IPS-18a (cell line): ENCODE data around the gene WSCD1.

ENCODE experiments used
- H3K27ac ChIP-seq: one replicate; pipeline ENCODE4 v1.5.1; 2013; ENCODE audit warnings: low read length
- H3K27me3 ChIP-seq: one replicate; pipeline ENCODE4 v1.6.1; 2013; ENCODE audit warnings: mild to moderate bottlenecking, low read length; ENCODE audit not compliant: control insufficient read depth, insufficient read depth
- H3K36me3 ChIP-seq: one replicate; pipeline ENCODE4 v1.6.1; 2013; ENCODE audit warnings: low read depth, low read length; ENCODE audit not compliant: control insufficient read depth
- H3K4me1 ChIP-seq: one replicate; pipeline ENCODE4 v1.6.1; 2013; ENCODE audit warnings: low read depth, low read length; ENCODE audit not compliant: control insufficient read depth
- H3K4me3 ChIP-seq: one replicate; pipeline ENCODE4 v1.5.1; 2013; ENCODE audit warnings: low read length
- H3K9ac ChIP-seq: one replicate; pipeline ENCODE4 v1.6.1; 2013; ENCODE audit warnings: mild to moderate bottlenecking, low read length, moderate library complexity
- H3K9me3 ChIP-seq: one replicate; pipeline ENCODE4 v1.6.1; 2013; ENCODE audit warnings: low read depth, low read length; ENCODE audit not compliant: control insufficient read depth

The WSCD1 gene

GRCh38 chr17:6100146-6100545 is 30.0 kb downstream of the WSCD1 start:
- H3K27ac ChIP-seq = no peak overlapping the region
- no peaks in the 10 kb centered on the region for H3K9me3 ChIP-seq
- peaks cover 34% of the 10 kb centered on the region for H3K4me1 ChIP-seq
- no peak overlapping the region for H3K4me3 ChIP-seq
- no peak overlapping the region for H3K9ac ChIP-seq
- peaks cover 16% of the 10 kb centered on the region for H3K36me3 ChIP-seq
- H3K27me3 ChIP-seq = no peaks in the 10 kb centered on the region

GRCh38 chr17:6100891-6101500 is 30.8 kb downstream of the WSCD1 start:
- H3K36me3 ChIP-seq = peaks cover 8% of the 10 kb centered on the region
- H3K27ac ChIP-seq = no peak overlapping the region

GRCh38 chr17:6101706-6102105 is 31.5 kb downstream of the WSCD1 start:
- Histone ChIP-seq H3K4me3 (no peak overlapping the region), H3K27me3 (no peaks in the 10 kb centered on the region), H3K9ac (peak overlapping the region; percentile 16), H3K4me1 (peaks cover 34% of the 10 kb centered on the region), H3K36me3 (peaks cover 6% of the 10 kb centered on the region), H3K27ac (no peak overlapping the region), H3K9me3 (no peaks in the 10 kb centered on the region)

More at GRCh38 chr17:6100891-6101500, 30.8 kb downstream of the WSCD1 start:
- Histone ChIP-seq H3K27me3 (no peaks in the 10 kb centered on the region), H3K4me3 (no peak overlapping the region), H3K9me3 (no peaks in the 10 kb centered on the region), H3K9ac (peak overlapping the region; percentile 16), H3K4me1 (peaks cover 34% of the 10 kb centered on the region)

DNA sequence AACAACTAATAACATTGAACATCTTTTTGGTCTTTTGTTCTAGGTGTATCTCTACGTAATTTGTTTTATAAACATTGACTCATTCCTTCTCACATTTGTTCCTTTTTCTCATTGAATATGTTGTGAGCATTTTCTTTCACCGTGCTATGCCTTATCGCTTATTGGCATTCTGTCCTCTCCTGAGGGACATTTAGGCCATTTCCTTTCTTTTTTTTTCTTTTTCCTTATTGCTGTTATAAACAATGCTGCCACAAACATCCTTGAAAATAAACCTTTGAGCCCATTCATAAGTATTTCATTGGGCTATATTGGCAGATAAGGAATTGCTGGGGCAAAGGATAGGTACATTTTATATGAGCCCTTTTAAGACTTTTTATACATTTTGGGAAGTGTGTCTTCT is 32.4 kb downstream of the WSCD1 start:
- H3K4me3 ChIP-seq = no peak overlapping the region
- no peak overlapping the region for H3K9ac ChIP-seq
- peaks cover 6% of the 10 kb centered on the region for H3K36me3 ChIP-seq
- H3K9me3 ChIP-seq = no peaks in the 10 kb centered on the region
- H3K4me1 ChIP-seq = peaks cover 34% of the 10 kb centered on the region
- no peak overlapping the region for H3K27ac ChIP-seq
- H3K27me3 ChIP-seq = no peaks in the 10 kb centered on the region

DNA sequence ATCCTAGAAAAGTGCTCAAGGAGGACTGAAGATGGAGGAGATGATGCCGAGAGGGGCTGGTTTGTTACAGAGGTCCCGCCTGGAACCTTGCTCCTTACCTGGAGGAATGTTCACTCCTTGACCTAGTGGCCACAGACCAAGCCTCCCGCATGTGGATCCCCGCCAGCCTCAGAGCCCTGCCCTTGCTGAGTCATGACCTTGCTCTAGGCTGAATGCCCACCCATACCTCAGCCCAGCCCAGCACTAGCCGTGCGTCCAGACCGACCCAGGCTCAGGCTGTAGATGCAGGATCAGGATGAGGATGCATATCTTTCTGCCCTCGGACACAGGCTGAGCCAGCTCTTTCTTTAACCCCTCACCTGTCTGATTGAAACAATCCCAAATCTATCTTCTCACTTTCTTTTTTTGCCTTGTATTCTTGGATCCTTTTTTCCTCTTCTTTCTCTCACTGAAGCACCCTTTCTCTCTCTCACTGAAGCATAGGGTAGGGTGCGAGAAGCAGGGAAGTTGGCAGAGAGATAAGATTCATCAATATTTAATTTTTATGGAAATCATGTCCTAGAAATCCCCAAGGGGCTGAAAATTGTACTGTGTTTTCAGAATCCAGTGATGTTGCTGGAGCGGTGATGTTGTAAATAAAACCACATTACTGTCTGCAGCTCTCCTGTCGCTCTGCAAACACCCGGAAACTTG is 34.9 kb downstream of the WSCD1 start:
- peaks cover 6% of the 10 kb centered on the region for H3K36me3 ChIP-seq
- H3K9me3 ChIP-seq = no peaks in the 10 kb centered on the region
- no peaks in the 10 kb centered on the region for H3K27me3 ChIP-seq
- H3K4me1 ChIP-seq = peaks cover 27% of the 10 kb centered on the region
- no peak overlapping the region for H3K27ac ChIP-seq
- H3K9ac ChIP-seq = no peak overlapping the region
- H3K4me3 ChIP-seq = no peak overlapping the region

DNA sequence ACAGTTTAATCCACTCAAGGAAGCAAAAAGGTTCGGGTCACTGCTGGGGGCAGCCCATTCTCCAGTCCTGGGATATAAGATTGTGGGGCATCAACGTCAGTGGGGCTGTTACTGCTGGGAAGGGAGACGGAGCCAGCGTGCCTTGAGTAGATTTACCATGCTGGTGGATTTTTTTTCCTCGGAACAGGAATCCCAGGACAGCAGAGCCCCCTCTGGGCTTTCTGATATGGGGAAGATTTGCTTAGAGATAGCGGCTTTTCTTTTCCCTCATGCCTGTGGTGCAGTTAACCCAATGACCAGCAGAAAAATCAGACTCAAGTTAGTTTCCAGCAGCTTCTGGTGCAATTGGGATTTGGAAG is 35.4 kb downstream of the WSCD1 start:
- Histone ChIP-seq H3K4me3 (no peak overlapping the region), H3K36me3 (peaks cover 6% of the 10 kb centered on the region), H3K27me3 (no peaks in the 10 kb centered on the region), H3K4me1 (peaks cover 22% of the 10 kb centered on the region), H3K27ac (no peak overlapping the region), H3K9ac (no peak overlapping the region), H3K9me3 (no peaks in the 10 kb centered on the region)

DNA sequence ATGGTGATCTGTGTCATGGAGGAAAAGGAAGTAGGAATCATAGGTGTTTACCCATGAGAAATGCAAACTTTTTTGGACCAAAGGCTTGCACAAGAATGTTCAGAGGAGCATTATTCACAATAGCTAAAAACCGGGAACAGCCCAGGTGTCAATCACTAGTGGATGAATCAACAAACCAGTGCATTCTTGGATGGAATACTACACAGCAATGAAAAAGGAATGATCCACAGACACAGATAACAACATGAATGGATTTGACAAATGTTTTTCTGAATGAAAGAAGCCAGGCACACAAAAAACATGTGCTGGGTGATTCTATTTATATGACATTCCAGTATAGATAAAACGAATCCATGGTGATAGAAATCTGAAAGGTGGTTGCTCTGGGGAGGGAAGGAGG is 36.0 kb downstream of the WSCD1 start:
- Histone ChIP-seq H3K4me1 (peaks cover 16% of the 10 kb centered on the region), H3K9me3 (no peaks in the 10 kb centered on the region), H3K27me3 (no peaks in the 10 kb centered on the region), H3K9ac (no peak overlapping the region), H3K27ac (no peak overlapping the region), H3K4me3 (no peak overlapping the region), H3K36me3 (peaks cover 9% of the 10 kb centered on the region)

DNA sequence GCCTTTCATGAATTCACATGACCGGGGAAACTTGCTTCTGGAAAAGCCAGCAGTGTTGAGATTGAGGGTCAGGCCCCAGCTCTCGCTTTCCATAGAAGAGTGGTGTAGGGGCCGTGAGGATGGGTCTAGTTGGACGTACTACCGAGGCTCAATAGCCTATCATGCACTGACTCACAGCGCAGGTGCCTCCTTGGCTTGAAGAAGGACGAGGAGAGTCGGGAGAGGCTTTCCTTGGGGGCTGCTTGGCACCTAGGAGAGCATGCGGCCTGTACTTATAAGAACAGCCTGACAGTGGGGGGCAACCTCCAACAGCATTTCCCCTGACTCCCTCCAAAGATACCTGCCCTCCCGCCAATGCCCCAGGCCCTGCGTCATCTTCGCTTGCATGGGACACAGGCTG is 37.6 kb downstream of the WSCD1 start:
- Histone ChIP-seq H3K27me3 (no peaks in the 10 kb centered on the region), H3K36me3 (peaks cover 14% of the 10 kb centered on the region), H3K27ac (no peak overlapping the region), H3K4me3 (no peak overlapping the region), H3K9me3 (no peaks in the 10 kb centered on the region), H3K9ac (no peak overlapping the region), H3K4me1 (peaks cover under 1% of the 10 kb centered on the region)

DNA sequence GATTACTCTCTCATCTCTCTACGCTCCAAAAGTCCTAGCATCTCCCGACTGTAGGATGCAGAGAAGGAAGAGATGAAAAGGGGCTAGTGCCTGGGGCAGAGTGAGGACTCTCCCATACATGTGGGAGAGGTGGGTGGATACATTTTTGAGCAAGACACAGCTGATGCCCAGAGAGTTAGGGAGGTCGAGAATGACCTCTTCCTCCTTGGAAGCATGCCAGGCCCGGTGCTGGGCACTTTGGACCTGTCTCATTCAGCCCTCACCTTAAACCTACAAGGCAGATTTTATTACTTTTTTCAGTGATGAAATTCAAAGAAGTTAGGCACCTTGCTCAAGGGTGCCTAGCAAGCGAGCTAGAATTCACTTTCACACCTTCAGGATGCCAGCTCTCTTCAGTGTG is 38.2 kb downstream of the WSCD1 start:
- H3K27ac ChIP-seq = no peak overlapping the region
- H3K4me1 ChIP-seq = no peaks in the 10 kb centered on the region
- H3K27me3 ChIP-seq = no peaks in the 10 kb centered on the region
- H3K4me3 ChIP-seq = no peak overlapping the region
- H3K9ac ChIP-seq = no peak overlapping the region
- H3K36me3 ChIP-seq = peaks cover 14% of the 10 kb centered on the region
- H3K9me3 ChIP-seq = no peaks in the 10 kb centered on the region

GRCh38 chr17:6108987-6109386 is 38.8 kb downstream of the WSCD1 start:
- Histone ChIP-seq H3K36me3 (peaks cover 14% of the 10 kb centered on the region), H3K27ac (no peak overlapping the region), H3K27me3 (no peaks in the 10 kb centered on the region), H3K4me1 (no peaks in the 10 kb centered on the region), H3K4me3 (no peak overlapping the region), H3K9ac (no peak overlapping the region), H3K9me3 (no peaks in the 10 kb centered on the region)

GRCh38 chr17:6109536-6109935 is 39.4 kb downstream of the WSCD1 start:
- no peaks in the 10 kb centered on the region for H3K4me1 ChIP-seq

GRCh38 chr17:6110088-6110487 is 39.9 kb downstream of the WSCD1 start:
- H3K9me3 ChIP-seq = no peaks in the 10 kb centered on the region
- H3K4me3 ChIP-seq = no peak overlapping the region
- H3K27me3 ChIP-seq = no peaks in the 10 kb centered on the region
- no peaks in the 10 kb centered on the region for H3K4me1 ChIP-seq
- no peak overlapping the region for H3K27ac ChIP-seq
- H3K9ac ChIP-seq = no peak overlapping the region
- H3K36me3 ChIP-seq = peaks cover 8% of the 10 kb centered on the region

More at GRCh38 chr17:6109536-6109935, 39.4 kb downstream of the WSCD1 start:
- Histone ChIP-seq H3K9ac (no peak overlapping the region), H3K27me3 (no peaks in the 10 kb centered on the region), H3K4me3 (no peak overlapping the region), H3K36me3 (peaks cover 8% of the 10 kb centered on the region), H3K9me3 (no peaks in the 10 kb centered on the region), H3K27ac (no peak overlapping the region)
